ENCODE data around the gene MAPK1IP1L. TPM values are rescaled to one million over a fixed set of nuclear protein-coding genes. Genes with fewer than 3 reads are reported as not detected.

Gene MAPK1IP1L
- total RNA-seq, 1 donor from 2014 or later = 24.7 TPM

Other genes with a start within 250 kb of the MAPK1IP1L start
- gene GCH1, start 148.8 kb upstream of the MAPK1IP1L start, total RNA-seq = 3.5 TPM
- gene WDHD1, start 24.5 kb upstream of the MAPK1IP1L start, total RNA-seq = 10.3 TPM
- 12.5 TPM for gene SOCS4, start 24.4 kb upstream of the MAPK1IP1L start, total RNA-seq
- gene LGALS3, start 77.6 kb downstream of the MAPK1IP1L start, total RNA-seq = 154 TPM
- 13.7 TPM for gene DLGAP5, start 139.9 kb downstream of the MAPK1IP1L start, total RNA-seq
- 29.7 TPM for gene FBXO34, start 219.8 kb downstream of the MAPK1IP1L start, total RNA-seq